Stomach (tissue), 4 donors: ENCODE results near the gene FAAP100.

Source experiments
- EP300 ChIP-seq: sonication (generic); formaldehyde crosslinking; IDR thresholded peaks from one replicate; pipeline ENCODE4 v1.6.1; 2017; ENCODE audit warnings: antibody characterized with exemption
- POLR2A ChIP-seq, 4 donors: fragments of 450-650 bp; IDR thresholded peaks; one replicate each; pipeline ENCODE4 v1.6.1; 2016; ENCODE audit warnings: antibody characterized with exemption in 4 of 4, control low read depth in 2 of 4, mild to moderate bottlenecking in 1 of 4, moderate library complexity in 1 of 4
- POLR2AphosphoS5 ChIP-seq, 3 donors: sonication (generic); formaldehyde crosslinking; IDR thresholded peaks; one replicate each; pipeline ENCODE4 v1.6.1; 2016; ENCODE audit warnings: antibody characterized with exemption in 3 of 3
- TF ChIP-seq, protein P1 (sequence below), 7 experiments: fragments of 450-650 bp in 4 of 7; fragments of 200-600 bp in 3 of 7; sonication (generic) in 3 of 7; IDR thresholded peaks; one replicate each; pipeline ENCODE4 v1.5.1; 2016 to 2019; ENCODE audit warnings: antibody characterized with exemption in 7 of 7, control low read depth in 2 of 7, mild to moderate bottlenecking in 1 of 7

DNA sequence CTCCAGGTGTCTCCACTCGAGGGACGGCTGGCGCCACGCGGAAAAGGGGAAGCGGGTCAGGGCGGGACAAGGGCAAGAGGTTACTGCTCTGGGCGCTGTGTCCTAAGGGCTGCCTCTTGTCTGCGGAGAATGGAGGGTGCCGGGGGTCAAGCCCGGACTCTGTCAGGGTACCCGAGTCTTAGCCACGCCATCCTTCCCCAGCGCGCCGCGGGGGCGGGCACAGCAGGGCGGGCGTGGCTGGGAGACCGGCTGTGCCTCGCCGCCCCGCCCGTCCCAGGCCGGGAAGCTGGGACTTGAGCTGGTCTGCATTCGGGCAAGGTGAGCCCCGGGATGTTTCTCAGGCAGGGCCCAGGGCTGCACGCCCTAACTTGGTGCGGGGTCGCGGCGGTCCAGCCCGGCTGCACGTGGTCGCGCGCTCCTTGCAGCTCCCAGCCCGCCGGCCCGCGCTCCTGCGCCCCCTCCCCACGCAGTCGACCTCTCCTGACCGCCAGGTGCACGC is 33.3 kb downstream of the FAAP100 start:
- TF ChIP-seq, protein P1, sequence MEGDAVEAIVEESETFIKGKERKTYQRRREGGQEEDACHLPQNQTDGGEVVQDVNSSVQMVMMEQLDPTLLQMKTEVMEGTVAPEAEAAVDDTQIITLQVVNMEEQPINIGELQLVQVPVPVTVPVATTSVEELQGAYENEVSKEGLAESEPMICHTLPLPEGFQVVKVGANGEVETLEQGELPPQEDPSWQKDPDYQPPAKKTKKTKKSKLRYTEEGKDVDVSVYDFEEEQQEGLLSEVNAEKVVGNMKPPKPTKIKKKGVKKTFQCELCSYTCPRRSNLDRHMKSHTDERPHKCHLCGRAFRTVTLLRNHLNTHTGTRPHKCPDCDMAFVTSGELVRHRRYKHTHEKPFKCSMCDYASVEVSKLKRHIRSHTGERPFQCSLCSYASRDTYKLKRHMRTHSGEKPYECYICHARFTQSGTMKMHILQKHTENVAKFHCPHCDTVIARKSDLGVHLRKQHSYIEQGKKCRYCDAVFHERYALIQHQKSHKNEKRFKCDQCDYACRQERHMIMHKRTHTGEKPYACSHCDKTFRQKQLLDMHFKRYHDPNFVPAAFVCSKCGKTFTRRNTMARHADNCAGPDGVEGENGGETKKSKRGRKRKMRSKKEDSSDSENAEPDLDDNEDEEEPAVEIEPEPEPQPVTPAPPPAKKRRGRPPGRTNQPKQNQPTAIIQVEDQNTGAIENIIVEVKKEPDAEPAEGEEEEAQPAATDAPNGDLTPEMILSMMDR (IDR thresholded peaks at IDR 0.05): no peak
- TF ChIP-seq POLR2A (IDR thresholded peaks at IDR 0.05) (no peak), EP300 (no peak), POLR2AphosphoS5 (IDR thresholded peaks at IDR 0.05) (peak in 2 of 3 donors; percentile 11 to 20)
